ENCODE data around the gene SEPHS1.
"Not testable (repeated sequence)": the region's sequence is repeated elsewhere in the genome, so short reads cannot be mapped to it uniquely, and the experiment has no call there.

Gene SEPHS1

DNA sequence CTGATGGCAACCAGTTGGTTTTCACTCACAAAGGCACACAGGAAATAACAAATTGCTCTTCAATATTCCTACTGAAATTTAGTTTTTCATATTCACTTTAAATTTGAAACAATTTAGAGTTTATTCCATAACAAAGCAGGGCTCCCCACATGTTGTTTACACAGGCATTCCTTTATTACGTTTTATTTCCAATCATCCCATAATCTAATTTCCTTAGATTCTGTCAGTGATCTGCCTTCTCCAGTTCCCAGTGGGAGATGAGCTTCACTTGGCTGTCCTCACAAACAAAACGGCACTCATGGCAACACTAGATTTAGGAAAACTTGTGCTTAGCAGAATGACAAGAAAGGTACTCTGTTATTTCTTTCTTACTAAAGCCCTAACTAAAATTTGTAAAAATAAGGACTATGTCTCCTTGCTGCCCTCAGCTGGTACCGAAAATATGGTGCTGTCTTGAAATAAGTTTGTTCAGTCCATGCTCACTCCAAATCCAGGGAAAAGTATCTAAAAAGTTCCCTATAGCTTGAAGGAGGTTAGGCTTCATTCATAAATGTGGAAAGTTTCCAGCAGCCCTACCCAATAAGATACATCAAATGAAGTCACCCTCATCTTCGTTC, 71.2 kb downstream of the SEPHS1 start:
- DNase-seq: no peak

GRCh38 chr10:13276146-13276545, 71.9 kb downstream of the SEPHS1 start:
- not testable (repeated sequence) for DNase-seq

DNA sequence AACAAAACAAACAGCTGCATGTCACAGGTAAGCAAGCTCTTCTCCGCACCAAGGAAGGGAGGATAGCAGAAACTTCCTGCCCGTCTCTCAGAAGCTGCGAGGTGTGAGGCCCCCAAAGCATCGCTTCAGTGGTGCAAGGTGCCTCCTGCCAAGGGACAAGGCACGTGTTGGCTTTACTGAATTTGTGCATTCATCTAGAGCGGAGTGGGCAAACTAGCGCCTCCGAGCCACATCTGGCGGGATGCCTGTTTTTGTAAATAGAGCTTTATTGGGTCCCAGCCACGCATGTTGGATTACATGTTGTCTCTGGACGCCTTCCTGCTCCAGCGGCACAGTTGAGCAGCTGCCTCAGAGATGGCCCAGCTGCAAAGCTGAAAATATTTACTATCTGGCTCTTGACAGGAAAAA, 75.9 kb downstream of the SEPHS1 start:
- no peak for DNase-seq

DNA sequence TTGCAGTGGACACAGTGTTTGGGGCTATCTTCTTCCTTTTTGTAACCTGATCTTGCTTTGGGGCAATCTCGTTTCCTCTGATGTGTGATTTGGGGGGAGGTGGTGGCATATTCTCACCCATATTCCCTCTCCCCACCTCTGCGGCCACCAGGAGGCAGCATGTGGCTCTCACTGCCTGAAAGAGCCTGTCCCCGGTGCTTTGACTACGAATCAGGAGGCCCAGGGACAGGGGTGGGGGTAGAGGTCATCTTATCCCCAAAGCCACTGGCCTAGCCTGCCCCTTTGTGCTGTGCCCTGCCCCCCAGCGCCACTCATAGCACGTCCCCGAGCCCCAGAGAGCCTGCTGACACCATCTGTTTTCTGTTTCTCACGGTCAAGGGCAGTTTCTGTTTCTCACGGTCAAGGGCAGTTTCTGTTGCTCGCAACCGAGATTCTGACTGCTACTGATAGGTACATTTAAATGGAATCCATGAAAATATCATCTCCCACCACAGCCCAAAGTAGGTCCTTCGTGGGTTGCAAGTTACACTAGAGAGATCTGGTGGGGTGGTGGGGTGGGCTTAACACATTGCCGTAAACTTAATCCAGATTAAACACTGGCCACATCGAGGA, 76.4 kb downstream of the SEPHS1 start:
- DNase-seq: peak; percentile 14 to 52 (median 36)

GRCh38 chr10:13270877-13271551, 77.1 kb downstream of the SEPHS1 start:
- DNase-seq: no peak

DNA sequence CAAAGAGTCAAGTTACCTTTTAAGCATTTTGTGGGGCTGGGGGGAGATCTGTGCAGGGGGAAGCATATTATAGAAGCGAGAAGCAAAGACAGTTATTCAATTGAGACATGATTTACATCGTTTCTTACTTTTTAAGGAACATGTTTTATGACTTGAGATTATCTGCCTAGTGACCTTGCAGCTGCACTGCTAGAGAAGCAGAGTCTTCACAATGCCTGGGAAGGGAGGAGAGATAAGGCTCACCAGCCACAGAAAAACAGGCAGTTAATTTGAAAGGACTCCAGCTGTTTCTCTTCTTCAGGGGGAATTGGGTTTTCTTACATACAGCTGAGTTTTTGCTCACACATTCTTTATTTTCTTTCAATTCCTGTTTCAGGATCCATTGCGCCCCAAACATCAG, 79.3 kb downstream of the SEPHS1 start:
- DNase-seq: no peak

GRCh38 chr10:13268310-13268709, 79.8 kb downstream of the SEPHS1 start:
- no peak for DNase-seq

All from stimulated activated naive CD4-positive, alpha-beta T cell (primary cell).